IPS-18a (cell line): ENCODE measurements around the gene RGS16.

Experiments
- H3K27ac ChIP-seq: one replicate; pipeline ENCODE4 v1.5.1; 2013; ENCODE audit warnings: low read length
- H3K27me3 ChIP-seq: one replicate; pipeline ENCODE4 v1.6.1; 2013; ENCODE audit warnings: mild to moderate bottlenecking, low read length; ENCODE audit not compliant: control insufficient read depth, insufficient read depth
- H3K36me3 ChIP-seq: one replicate; pipeline ENCODE4 v1.6.1; 2013; ENCODE audit warnings: low read depth, low read length; ENCODE audit not compliant: control insufficient read depth
- H3K4me1 ChIP-seq: one replicate; pipeline ENCODE4 v1.6.1; 2013; ENCODE audit warnings: low read depth, low read length; ENCODE audit not compliant: control insufficient read depth
- H3K4me3 ChIP-seq: one replicate; pipeline ENCODE4 v1.5.1; 2013; ENCODE audit warnings: low read length
- H3K9ac ChIP-seq: one replicate; pipeline ENCODE4 v1.6.1; 2013; ENCODE audit warnings: mild to moderate bottlenecking, low read length, moderate library complexity
- H3K9me3 ChIP-seq: one replicate; pipeline ENCODE4 v1.6.1; 2013; ENCODE audit warnings: low read depth, low read length; ENCODE audit not compliant: control insufficient read depth

RGS16 gene

DNA sequence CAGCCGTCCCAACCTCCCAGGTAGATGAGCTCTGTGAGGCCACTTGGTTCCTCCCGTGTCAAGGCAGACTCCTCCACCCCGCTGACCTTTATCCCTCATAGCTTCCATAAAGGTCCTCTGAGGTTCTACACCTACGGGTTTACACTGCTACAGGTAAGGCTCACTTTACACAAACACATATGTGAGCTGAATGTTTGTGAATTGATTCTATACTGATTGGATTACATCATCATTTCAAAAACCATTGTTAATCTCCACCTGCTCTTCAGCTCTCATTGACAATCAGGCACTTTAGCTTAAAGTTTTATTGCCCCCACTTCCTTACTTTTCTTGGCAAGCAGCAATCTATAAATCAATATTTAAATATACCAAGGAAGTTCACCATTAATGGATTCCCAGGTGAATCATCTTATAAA, 12.8 kb upstream of the RGS16 start:
- H3K36me3 ChIP-seq, result no peaks in the 10 kb centered on the region
- peak overlapping the region; percentile 58 for H3K4me3 ChIP-seq
- no peaks in the 10 kb centered on the region for H3K9me3 ChIP-seq
- H3K9ac ChIP-seq, result no peak overlapping the region
- peaks cover 66% of the 10 kb centered on the region for H3K27me3 ChIP-seq
- peaks cover 46% of the 10 kb centered on the region for H3K4me1 ChIP-seq
- no peak overlapping the region for H3K27ac ChIP-seq

DNA sequence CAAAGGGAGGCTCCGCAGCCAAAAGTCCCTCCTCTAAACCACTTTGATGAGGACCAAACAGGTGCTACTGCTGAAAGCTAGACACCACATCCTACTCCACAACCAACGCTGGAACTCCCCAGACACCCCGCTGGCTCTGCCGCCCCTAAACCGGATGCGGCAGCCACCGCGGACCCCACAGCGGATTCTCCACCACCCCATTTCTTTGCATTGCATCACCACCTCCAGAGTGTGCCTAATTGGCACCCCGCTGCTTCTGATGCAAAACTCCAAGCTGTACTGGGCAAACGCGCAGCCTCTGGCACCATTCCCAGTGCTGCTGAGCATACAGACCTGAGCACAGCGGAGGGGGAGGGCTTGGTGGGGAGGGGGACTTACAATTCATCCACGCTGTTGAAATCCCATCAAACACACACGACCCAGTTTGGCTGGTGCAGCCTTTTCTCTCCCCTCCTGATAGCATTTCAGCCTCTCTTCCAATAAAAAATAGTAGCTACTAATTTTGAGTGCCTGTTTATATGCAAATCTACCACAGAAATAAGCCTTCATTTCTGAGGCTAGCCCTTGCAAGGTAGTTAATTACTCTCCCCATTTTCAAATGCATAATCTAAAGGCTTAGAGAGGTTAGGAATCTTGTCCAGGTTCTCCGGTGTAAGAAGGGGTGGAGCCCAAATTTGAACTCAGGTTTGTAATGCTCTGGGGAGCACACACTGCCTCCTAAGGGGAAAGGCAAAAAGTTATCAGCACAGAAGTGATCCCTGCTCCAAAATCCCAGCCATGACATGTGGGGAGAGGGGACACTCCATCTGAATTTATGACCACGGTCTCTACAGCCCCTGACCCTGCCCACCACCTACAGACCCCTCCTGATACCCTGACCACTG, 12.2 kb upstream of the RGS16 start:
- Histone ChIP-seq H3K4me3 (peak overlapping the region; percentile 58), H3K9ac (peak overlapping the region; percentile 68), H3K27me3 (peaks cover 69% of the 10 kb centered on the region), H3K9me3 (no peaks in the 10 kb centered on the region), H3K36me3 (no peaks in the 10 kb centered on the region), H3K4me1 (peaks cover 52% of the 10 kb centered on the region), H3K27ac (no peak overlapping the region)

DNA sequence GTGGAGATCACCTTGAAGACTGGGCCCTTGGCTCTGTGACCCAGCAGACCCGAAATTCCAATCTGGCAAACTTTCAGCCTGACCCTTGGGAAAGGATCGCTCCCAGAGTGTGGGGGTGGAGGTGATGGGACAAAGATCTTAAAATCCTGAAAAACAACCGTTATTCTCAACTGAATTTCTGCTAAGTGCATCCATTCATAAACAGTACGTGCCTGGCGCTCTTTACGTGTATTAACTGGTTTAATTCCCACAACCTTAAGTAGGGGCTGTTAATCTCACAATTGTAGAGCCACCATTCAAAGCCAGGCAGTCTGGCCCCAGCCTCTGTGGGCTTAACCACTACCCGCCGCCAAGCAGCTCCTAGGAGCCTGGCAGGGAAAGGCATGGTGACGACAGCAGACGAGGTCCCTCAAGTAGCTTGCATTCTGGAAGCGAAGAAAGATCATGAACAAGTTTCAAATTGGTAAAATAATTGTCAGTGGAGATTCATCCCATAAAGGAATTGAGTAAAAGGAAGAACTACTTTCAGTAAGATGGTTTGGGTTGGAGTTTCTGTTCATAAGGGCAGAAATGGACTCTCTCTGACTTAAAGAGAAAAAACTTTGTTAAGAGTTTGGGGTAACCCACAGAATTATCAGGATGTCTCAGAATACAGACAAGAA, 11.4 kb upstream of the RGS16 start:
- peaks cover 58% of the 10 kb centered on the region for H3K4me1 ChIP-seq
- no peaks in the 10 kb centered on the region for H3K36me3 ChIP-seq
- H3K27me3 ChIP-seq, result peaks cover 72% of the 10 kb centered on the region
- no peaks in the 10 kb centered on the region for H3K9me3 ChIP-seq
- H3K4me3 ChIP-seq, result peak overlapping the region; percentile 58
- peak overlapping the region; percentile 68 for H3K9ac ChIP-seq
- H3K27ac ChIP-seq, result no peak overlapping the region

DNA sequence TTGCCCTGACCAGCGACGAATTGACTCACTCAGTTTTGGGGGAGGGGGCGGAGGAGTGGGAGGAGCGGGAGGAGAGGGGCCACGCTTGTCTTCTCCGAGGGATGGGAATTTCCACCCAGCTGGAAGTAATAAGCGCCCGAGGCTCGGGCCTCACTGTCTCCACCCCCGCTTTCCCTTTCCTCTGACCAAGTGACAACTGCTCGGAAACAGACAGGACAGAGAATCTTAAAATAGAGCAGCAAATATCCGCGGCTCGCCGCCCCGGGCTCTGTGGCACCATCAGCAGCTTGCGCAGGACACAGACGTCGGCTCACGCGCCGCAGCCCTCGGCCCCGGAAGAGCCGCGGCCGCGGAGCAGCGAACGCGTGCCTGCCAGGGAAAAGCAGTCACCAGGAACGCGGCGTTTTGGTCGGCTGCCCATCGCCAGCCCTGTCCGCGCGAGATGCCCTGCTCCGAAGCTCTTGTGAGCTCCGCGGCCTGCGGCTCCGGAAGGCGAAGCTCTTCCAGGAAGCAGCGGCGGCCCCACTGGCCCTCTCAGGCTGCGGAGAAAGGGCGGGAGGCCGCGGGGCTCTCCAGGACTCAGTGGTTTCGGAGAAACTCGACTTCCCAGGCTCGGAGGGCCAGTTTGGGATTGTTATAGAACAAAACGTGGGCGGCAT, 10.7 kb upstream of the RGS16 start:
- Histone ChIP-seq H3K4me1 (peaks cover 58% of the 10 kb centered on the region), H3K36me3 (no peaks in the 10 kb centered on the region), H3K9ac (peak overlapping the region; percentile 68), H3K9me3 (no peaks in the 10 kb centered on the region), H3K27me3 (peaks cover 79% of the 10 kb centered on the region), H3K4me3 (peak overlapping the region; percentile 58), H3K27ac (no peak overlapping the region)

DNA sequence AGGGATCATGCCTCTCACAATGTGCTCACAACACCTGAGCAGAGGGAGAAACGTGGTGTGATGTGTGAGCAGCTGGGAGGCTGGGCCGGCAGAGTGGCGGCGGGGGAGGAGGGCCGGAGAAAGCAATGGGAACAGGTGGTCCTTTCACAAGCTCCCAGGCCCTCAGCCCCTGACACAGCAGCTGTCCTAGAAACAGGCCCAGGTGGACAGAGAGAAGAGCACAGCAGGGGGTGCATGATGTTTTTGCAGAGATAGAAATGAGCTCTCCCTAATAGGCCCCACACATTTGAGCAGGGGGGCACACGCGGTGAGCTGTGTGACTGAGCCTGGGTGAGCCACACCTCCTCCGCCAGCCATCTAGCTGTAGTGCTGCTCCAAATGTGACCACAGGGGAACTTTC, 7.6 kb upstream of the RGS16 start:
- H3K9me3 ChIP-seq, result no peaks in the 10 kb centered on the region
- H3K27me3 ChIP-seq, result peaks cover 69% of the 10 kb centered on the region
- H3K9ac ChIP-seq, result no peak overlapping the region
- no peak overlapping the region for H3K27ac ChIP-seq
- H3K4me1 ChIP-seq, result peaks cover 41% of the 10 kb centered on the region
- no peaks in the 10 kb centered on the region for H3K36me3 ChIP-seq
- no peak overlapping the region for H3K4me3 ChIP-seq

DNA sequence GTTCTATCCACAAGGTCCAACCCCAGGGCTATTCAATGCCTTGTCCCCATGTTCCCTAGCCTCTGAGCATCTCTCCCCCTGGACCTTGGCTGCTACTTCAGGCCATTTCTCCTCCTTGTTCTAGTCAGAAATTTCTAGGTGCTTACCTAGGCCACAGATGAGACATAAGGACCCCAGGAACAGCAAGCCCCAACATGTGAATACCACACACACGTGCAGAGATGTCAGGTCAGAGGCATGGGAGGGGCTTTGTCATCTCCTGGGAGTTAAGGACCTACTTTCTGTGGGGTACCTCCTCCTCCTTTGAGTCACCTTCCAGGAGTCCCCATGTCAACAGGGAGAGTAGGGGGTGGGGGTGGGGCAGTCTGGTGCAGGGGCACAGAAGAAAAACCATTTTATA, 7.1 kb upstream of the RGS16 start:
- Histone ChIP-seq H3K36me3 (no peaks in the 10 kb centered on the region), H3K27me3 (peaks cover 67% of the 10 kb centered on the region), H3K9ac (no peak overlapping the region), H3K27ac (no peak overlapping the region), H3K4me3 (no peak overlapping the region), H3K9me3 (no peaks in the 10 kb centered on the region), H3K4me1 (peaks cover 36% of the 10 kb centered on the region)

DNA sequence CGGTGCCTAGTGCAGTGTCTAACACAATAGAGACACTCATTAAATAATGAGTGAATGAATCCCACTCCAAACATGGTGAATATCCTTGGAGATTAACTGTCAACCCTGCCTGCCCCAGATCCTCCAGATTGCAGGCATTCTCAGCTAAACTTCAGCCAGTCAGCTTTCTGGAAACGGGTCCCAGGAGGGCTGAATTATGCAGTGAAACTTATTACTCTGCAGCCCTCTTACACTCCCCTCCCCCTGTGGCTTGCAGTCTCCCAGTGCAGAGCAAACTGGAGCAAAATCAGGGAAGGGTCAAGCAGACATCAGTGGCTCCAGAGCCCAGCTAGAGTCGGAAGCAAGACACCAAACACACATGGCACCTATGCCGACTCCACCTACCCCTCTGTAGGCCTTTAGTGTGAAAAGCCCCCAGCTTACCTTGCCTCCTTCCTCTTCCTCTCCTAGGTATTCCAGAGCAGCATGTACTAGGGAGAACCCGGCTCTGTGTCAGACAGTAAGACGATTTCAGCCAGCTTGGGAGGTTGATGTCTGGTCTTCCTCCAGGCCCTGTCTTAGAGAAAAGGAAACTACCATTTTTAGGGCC, 6.5 kb upstream of the RGS16 start:
- Histone ChIP-seq H3K4me3 (no peak overlapping the region), H3K27me3 (peaks cover 65% of the 10 kb centered on the region), H3K9me3 (no peaks in the 10 kb centered on the region), H3K4me1 (peaks cover 31% of the 10 kb centered on the region), H3K27ac (no peak overlapping the region), H3K9ac (no peak overlapping the region), H3K36me3 (no peaks in the 10 kb centered on the region)

DNA sequence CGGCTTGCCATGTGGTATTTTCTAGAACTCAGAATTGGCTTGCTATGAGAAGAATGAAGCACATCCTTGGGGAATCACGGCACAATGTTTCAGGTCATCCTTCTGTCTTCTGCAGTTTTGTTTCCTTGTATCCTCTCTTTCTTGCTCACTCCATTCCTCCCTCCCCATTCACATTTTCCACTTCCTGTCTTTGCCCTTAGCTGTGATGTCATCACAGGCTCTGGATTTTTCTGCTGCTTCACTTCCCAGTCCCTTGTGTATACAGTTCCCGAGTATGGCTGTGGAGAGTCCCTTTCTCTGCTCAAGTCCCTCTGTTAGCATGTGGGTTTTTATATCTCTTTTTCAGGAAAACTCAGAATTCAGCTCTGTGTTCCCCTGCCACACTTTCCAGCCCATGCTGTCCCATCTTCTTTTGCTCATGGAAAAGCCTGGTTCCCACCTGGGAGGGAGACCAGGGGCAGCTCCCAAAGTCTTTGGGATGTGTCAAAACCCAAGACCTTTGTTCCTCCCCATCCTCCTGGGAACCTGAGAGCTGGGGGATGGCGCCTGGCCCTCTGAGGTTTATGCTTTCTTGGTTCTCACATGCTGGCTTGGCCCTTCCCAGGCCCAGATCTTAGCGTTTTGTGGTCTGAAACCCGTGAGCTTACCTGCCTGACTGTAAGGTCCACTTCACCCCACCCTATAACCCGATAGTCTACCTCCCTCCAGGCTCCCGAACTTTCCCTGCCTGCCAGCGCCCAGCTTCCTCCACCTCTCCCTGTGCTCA, 4.8 kb upstream of the RGS16 start:
- no peaks in the 10 kb centered on the region for H3K9me3 ChIP-seq
- peaks cover 28% of the 10 kb centered on the region for H3K4me1 ChIP-seq
- H3K27ac ChIP-seq, result no peak overlapping the region
- no peak overlapping the region for H3K9ac ChIP-seq
- no peaks in the 10 kb centered on the region for H3K36me3 ChIP-seq
- no peak overlapping the region for H3K4me3 ChIP-seq
- H3K27me3 ChIP-seq, result peaks cover 64% of the 10 kb centered on the region

DNA sequence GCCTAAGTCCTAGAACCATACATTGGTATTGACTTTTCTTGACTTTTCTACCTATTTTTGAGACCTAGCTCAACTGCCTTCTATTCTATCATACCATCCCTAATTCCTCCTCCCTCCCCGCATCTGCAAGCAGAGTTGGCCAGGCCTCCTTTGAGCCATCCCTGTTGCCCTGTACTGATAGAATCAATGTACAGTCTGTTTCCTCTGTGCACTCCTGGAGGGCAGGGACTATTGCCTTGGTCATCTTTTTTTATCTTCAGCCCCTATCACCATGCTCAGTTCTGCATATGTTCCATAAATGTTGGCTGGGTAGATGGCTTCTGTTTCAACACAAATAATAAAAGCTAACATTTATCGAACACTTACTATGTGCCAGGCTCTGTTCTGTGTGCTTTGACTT, 4.0 kb upstream of the RGS16 start:
- Histone ChIP-seq H3K27ac (no peak overlapping the region), H3K9me3 (no peaks in the 10 kb centered on the region), H3K4me1 (peaks cover 31% of the 10 kb centered on the region), H3K9ac (no peak overlapping the region), H3K27me3 (peaks cover 64% of the 10 kb centered on the region), H3K4me3 (no peak overlapping the region), H3K36me3 (no peaks in the 10 kb centered on the region)

DNA sequence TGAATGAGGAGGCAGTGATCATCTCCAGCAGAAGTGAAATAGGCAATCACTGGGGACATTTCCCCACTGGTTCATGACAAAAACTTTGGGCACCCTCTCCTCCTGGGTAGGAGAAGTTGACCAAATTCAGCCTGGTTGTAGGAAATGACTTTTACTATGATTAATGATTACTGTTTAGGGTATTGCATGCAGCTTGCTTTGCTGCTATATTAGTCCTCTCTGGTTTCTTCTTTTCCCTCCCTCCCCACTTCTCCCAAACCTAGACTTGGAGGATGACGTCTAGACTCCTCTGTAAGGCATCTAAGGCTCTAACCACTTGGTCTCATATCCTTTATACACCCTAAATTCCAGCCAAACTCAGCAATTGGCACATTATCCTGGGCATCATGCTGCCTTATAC, 3.4 kb upstream of the RGS16 start:
- Histone ChIP-seq H3K4me3 (no peak overlapping the region), H3K9ac (no peak overlapping the region), H3K36me3 (no peaks in the 10 kb centered on the region), H3K27ac (no peak overlapping the region), H3K27me3 (peaks cover 64% of the 10 kb centered on the region), H3K4me1 (peaks cover 32% of the 10 kb centered on the region), H3K9me3 (no peaks in the 10 kb centered on the region)
